ENCODE measurements around the gene SPANXN2. TPM values are rescaled to one million over a fixed set of nuclear protein-coding genes. Genes with fewer than 3 reads are reported as not detected.
"Not testable (repeated sequence)": the region's sequence is repeated elsewhere in the genome, so short reads cannot be mapped to it uniquely, and the experiment has no call there.

The SPANXN2 gene, protein sequence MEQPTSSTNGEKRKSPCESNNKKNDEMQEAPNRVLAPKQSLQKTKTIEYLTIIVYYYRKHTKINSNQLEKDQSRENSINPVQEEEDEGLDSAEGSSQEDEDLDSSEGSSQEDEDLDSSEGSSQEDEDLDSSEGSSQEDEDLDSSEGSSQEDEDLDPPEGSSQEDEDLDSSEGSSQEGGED
- total RNA-seq (not detected), total RNA-seq (0 reads per million in 29 experiments)
- total RNA-seq (2013): not detected

DNA sequence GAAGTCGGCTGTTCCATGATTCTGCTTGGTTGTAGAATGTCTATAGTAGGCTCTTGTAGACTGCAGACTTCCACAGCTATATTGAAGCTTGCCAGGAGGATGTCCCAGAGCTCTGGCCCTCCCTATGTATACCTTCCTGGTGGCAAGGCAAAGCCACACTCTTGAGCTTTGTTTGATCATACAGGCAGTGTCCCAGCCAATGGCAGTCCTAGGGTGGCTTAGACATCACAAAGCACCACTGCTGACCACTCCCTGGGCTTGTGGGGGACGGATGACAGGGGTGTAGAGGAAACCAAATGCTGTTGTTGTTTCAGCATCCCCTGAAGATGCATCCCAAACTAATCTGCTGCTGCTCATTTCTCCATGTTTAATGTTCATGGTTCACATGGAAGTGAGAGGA is at the start of gene SPANXN2:
Gene SPANXN2 (minus strand): TSS at position 101 of the 400 bp plus-strand sequence. CDS start 84 bp downstream, at position 17.
- peaks cover 0 to 22% of the 10 kb centered on the region in 2 donors for H3K27me3 Mint-ChIP-seq
- H3K4me1 Mint-ChIP-seq; H3K4me3 ChIP-seq (ENCODE audit: control insufficient read depth in 1 of 2, extremely low read depth in 1 of 2, low read length in 1 of 2); CTCF ChIA-PET; H3K27ac Mint-ChIP-seq; ATAC-seq (replicated peaks in 1 of 4); H3K4me1 ChIP-seq (ENCODE audit: control insufficient read depth in 1 of 2, extremely low read depth in 1 of 2, insufficient read depth in 2 of 2, low read length in 2 of 2); H3K36me3 ChIP-seq (ENCODE audit: control insufficient read depth in 2 of 2, extremely low read depth in 1 of 2, insufficient read depth in 1 of 2, low read length in 1 of 2); DNase-seq; H3K27ac ChIP-seq (ENCODE audit: low read length); H3K36me3 Mint-ChIP-seq; H3K4me3 Mint-ChIP-seq; H3K9me3 ChIP-seq; H3K27me3 ChIP-seq (replicated peaks in 1 of 2; ENCODE audit: control insufficient read depth in 2 of 2, extremely low read depth in 1 of 2, insufficient read depth in 2 of 2, low read length in 1 of 2); POLR2A ChIA-PET: not testable (repeated sequence)
- peaks cover 0 to 22% (median 9%) of the 10 kb centered on the region in 3 donors for H3K9me3 Mint-ChIP-seq
- no CpG with 5 or more reads among the region's 2 CpGs for WGBS (ENCODE audit: insufficient coverage)

GRCh38 chrX:143768976-143769375 is 48.4 kb upstream of the SPANXN2 start:
- H3K4me3 ChIP-seq (ENCODE audit: control insufficient read depth in 1 of 2, extremely low read depth in 1 of 2, low read length in 1 of 2): no peak overlapping the region
- H3K27me3 ChIP-seq (replicated peaks in 1 of 2; ENCODE audit: control insufficient read depth in 2 of 2, extremely low read depth in 1 of 2, insufficient read depth in 2 of 2, low read length in 1 of 2): no peaks in the 10 kb centered on the region
- Mint-ChIP-seq H3K4me1 (no peaks in the 10 kb centered on the region), H3K27ac (no peak overlapping the region), H3K27me3 (peaks cover 0 to 18% of the 10 kb centered on the region in 2 donors), H3K4me3 (no peak overlapping the region), H3K36me3 (no peaks in the 10 kb centered on the region), H3K9me3 (peaks cover 3 to 8% (median 6%) of the 10 kb centered on the region in 3 donors)
- DNase-seq: no peak
- no peak for ATAC-seq (replicated peaks in 1 of 4)
- no peaks in the 10 kb centered on the region for H3K4me1 ChIP-seq (ENCODE audit: control insufficient read depth in 1 of 2, extremely low read depth in 1 of 2, insufficient read depth in 2 of 2, low read length in 2 of 2)
- ChIA-PET CTCF (no interaction called here), POLR2A (no interaction called here)
- WGBS (ENCODE audit: insufficient coverage): no CpG with 5 or more reads among the region's 3 CpGs
- no peaks in the 10 kb centered on the region for H3K36me3 ChIP-seq (ENCODE audit: control insufficient read depth in 2 of 2, extremely low read depth in 1 of 2, insufficient read depth in 1 of 2, low read length in 1 of 2)
- no peaks in the 10 kb centered on the region for H3K9me3 ChIP-seq
- no peak overlapping the region for H3K27ac ChIP-seq (ENCODE audit: low read length)

- H3K4me1 ChIP-seq (ENCODE audit: control insufficient read depth in 1 of 2, extremely low read depth in 1 of 2, insufficient read depth in 2 of 2, low read length in 2 of 2); DNase-seq; H3K36me3 ChIP-seq (ENCODE audit: control insufficient read depth in 2 of 2, extremely low read depth in 1 of 2, insufficient read depth in 1 of 2, low read length in 1 of 2); H3K4me1 Mint-ChIP-seq; H3K4me3 ChIP-seq (ENCODE audit: control insufficient read depth in 1 of 2, extremely low read depth in 1 of 2, low read length in 1 of 2); H3K27ac Mint-ChIP-seq; ATAC-seq (replicated peaks in 1 of 4); CTCF ChIA-PET; H3K9me3 ChIP-seq; H3K36me3 Mint-ChIP-seq; H3K27me3 ChIP-seq (replicated peaks in 1 of 2; ENCODE audit: control insufficient read depth in 2 of 2, extremely low read depth in 1 of 2, insufficient read depth in 2 of 2, low read length in 1 of 2); POLR2A ChIA-PET; H3K4me3 Mint-ChIP-seq; H3K9me3 Mint-ChIP-seq; H3K27ac ChIP-seq (ENCODE audit: low read length): not testable (repeated sequence)
- H3K27me3 Mint-ChIP-seq: peaks cover 0 to 14% of the 10 kb centered on the region in 2 donors
- WGBS (ENCODE audit: insufficient coverage): 86% methylated on average over 4 of the region's 12 CpGs
These were observed 47.2 kb upstream of the SPANXN2 start for GRCh38 chrX:143767789-143768188.

DNA sequence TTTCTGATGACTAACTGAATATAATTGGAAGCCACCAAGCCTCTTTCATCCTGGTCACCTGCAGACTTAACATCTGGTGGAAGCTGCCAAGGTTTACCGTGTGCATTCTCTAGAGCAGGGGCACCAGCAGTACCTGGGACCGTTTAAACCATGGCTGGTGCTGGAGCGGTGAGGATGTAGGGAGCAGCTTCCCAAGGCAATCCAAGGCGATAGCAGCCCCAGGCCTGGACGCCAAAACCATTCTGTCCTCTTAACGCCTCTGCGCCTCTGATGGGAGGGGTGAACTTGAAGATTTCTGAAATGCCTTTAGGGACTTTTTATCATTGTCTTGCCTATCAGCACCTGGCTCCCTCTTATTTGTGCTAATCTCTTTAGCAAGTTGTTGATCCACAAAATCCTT is 37.3 kb upstream of the SPANXN2 start:
- ATAC-seq (replicated peaks in 1 of 4) (no peak), DNase-seq (no peak)
- H3K9me3 ChIP-seq: no peaks in the 10 kb centered on the region
- H3K27me3 Mint-ChIP-seq: no peaks in the 10 kb centered on the region
- no peaks in the 10 kb centered on the region for H3K4me1 Mint-ChIP-seq
- H3K4me3 Mint-ChIP-seq: no peak overlapping the region
- 80% methylated on average over 3 of the region's 7 CpGs for WGBS (ENCODE audit: insufficient coverage)
- no peak overlapping the region for H3K27ac Mint-ChIP-seq
- no peaks in the 10 kb centered on the region for H3K36me3 ChIP-seq (ENCODE audit: control insufficient read depth in 2 of 2, extremely low read depth in 1 of 2, insufficient read depth in 1 of 2, low read length in 1 of 2)
- ChIA-PET CTCF (no interaction called here), POLR2A (no interaction called here)
- H3K27me3 ChIP-seq (replicated peaks in 1 of 2; ENCODE audit: control insufficient read depth in 2 of 2, extremely low read depth in 1 of 2, insufficient read depth in 2 of 2, low read length in 1 of 2): no peaks in the 10 kb centered on the region
- no peak overlapping the region for H3K4me3 ChIP-seq (ENCODE audit: control insufficient read depth in 1 of 2, extremely low read depth in 1 of 2, low read length in 1 of 2)
- peaks cover 0 to 8% (median 0%) of the 10 kb centered on the region in 3 donors for H3K9me3 Mint-ChIP-seq
- H3K36me3 Mint-ChIP-seq: no peaks in the 10 kb centered on the region
- no peaks in the 10 kb centered on the region for H3K4me1 ChIP-seq (ENCODE audit: control insufficient read depth in 1 of 2, extremely low read depth in 1 of 2, insufficient read depth in 2 of 2, low read length in 2 of 2)
- no peak overlapping the region for H3K27ac ChIP-seq (ENCODE audit: low read length)

DNA sequence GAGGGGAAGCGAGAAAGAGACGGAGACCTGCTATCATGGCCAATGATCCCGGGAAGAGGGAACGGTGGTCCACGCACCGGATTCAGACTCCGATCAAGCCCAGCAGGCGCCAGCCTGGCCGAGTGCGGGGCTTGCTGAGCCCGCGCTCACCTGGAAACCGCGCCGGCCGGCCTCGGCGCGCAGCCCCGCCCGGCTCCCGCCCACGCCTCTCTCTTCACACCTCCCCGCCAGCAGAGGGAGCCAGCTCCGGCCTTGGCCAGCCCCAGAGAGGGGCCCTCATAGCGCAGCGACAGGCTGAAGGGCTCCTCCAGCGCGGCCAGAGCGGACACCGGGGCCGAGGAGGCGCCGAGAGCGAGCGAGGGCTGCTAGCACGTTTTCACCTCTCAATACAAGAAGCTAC is 36.8 kb upstream of the SPANXN2 start:
- no peaks in the 10 kb centered on the region for H3K36me3 Mint-ChIP-seq
- Histone ChIP-seq H3K27ac (ENCODE audit: low read length) (no peak overlapping the region), H3K9me3 (no peaks in the 10 kb centered on the region), H3K4me3 (ENCODE audit: control insufficient read depth in 1 of 2, extremely low read depth in 1 of 2, low read length in 1 of 2) (no peak overlapping the region), H3K27me3 (replicated peaks in 1 of 2; ENCODE audit: control insufficient read depth in 2 of 2, extremely low read depth in 1 of 2, insufficient read depth in 2 of 2, low read length in 1 of 2) (no peaks in the 10 kb centered on the region), H3K36me3 (ENCODE audit: control insufficient read depth in 2 of 2, extremely low read depth in 1 of 2, insufficient read depth in 1 of 2, low read length in 1 of 2) (no peaks in the 10 kb centered on the region), H3K4me1 (ENCODE audit: control insufficient read depth in 1 of 2, extremely low read depth in 1 of 2, insufficient read depth in 2 of 2, low read length in 2 of 2) (no peaks in the 10 kb centered on the region)
- WGBS (ENCODE audit: insufficient coverage): 95% methylated on average over 17 of the region's 37 CpGs
- no peak overlapping the region for H3K27ac Mint-ChIP-seq
- no peak overlapping the region for H3K4me3 Mint-ChIP-seq
- DNase-seq (no peak), ATAC-seq (replicated peaks in 1 of 4) (no peak)
- ChIA-PET CTCF (no interaction called here), POLR2A (no interaction called here)
- peaks cover 0 to 10% (median 0%) of the 10 kb centered on the region in 3 donors for H3K9me3 Mint-ChIP-seq
- H3K4me1 Mint-ChIP-seq: no peaks in the 10 kb centered on the region
- no peaks in the 10 kb centered on the region for H3K27me3 Mint-ChIP-seq

- Histone ChIP-seq H3K27ac (ENCODE audit: low read length) (no peak overlapping the region), H3K4me1 (ENCODE audit: control insufficient read depth in 1 of 2, extremely low read depth in 1 of 2, insufficient read depth in 2 of 2, low read length in 2 of 2) (no peaks in the 10 kb centered on the region), H3K4me3 (ENCODE audit: control insufficient read depth in 1 of 2, extremely low read depth in 1 of 2, low read length in 1 of 2) (no peak overlapping the region), H3K36me3 (ENCODE audit: control insufficient read depth in 2 of 2, extremely low read depth in 1 of 2, insufficient read depth in 1 of 2, low read length in 1 of 2) (no peaks in the 10 kb centered on the region), H3K27me3 (replicated peaks in 1 of 2; ENCODE audit: control insufficient read depth in 2 of 2, extremely low read depth in 1 of 2, insufficient read depth in 2 of 2, low read length in 1 of 2) (no peaks in the 10 kb centered on the region), H3K9me3 (peaks cover 2% of the 10 kb centered on the region)
- DNase-seq (no peak), ATAC-seq (replicated peaks in 1 of 4) (no peak)
- Mint-ChIP-seq H3K27ac (no peak overlapping the region), H3K4me1 (no peaks in the 10 kb centered on the region), H3K36me3 (no peaks in the 10 kb centered on the region), H3K4me3 (no peak overlapping the region), H3K27me3 (no peaks in the 10 kb centered on the region), H3K9me3 (peaks cover 0 to 9% (median 4%) of the 10 kb centered on the region in 3 donors)
- 42% methylated on average over 2 of the region's 3 CpGs for WGBS (ENCODE audit: insufficient coverage)
- CTCF ChIA-PET: no interaction called here
- POLR2A ChIA-PET: no interaction called here
These were observed 33.6 kb upstream of the SPANXN2 start for GRCh38 chrX:143754183-143754582.

GRCh38 chrX:143733866-143734265 is 13.3 kb upstream of the SPANXN2 start:
- Histone ChIP-seq H3K4me1 (ENCODE audit: control insufficient read depth in 1 of 2, extremely low read depth in 1 of 2, insufficient read depth in 2 of 2, low read length in 2 of 2) (no peaks in the 10 kb centered on the region), H3K36me3 (ENCODE audit: control insufficient read depth in 2 of 2, extremely low read depth in 1 of 2, insufficient read depth in 1 of 2, low read length in 1 of 2) (no peaks in the 10 kb centered on the region), H3K4me3 (ENCODE audit: control insufficient read depth in 1 of 2, extremely low read depth in 1 of 2, low read length in 1 of 2) (no peak overlapping the region), H3K9me3 (no peaks in the 10 kb centered on the region), H3K27me3 (replicated peaks in 1 of 2; ENCODE audit: control insufficient read depth in 2 of 2, extremely low read depth in 1 of 2, insufficient read depth in 2 of 2, low read length in 1 of 2) (no peaks in the 10 kb centered on the region), H3K27ac (ENCODE audit: low read length) (no peak overlapping the region)
- H3K27ac Mint-ChIP-seq: no peak overlapping the region
- H3K9me3 Mint-ChIP-seq: peaks cover 0 to 9% (median 3%) of the 10 kb centered on the region in 3 donors
- DNase-seq: no peak
- no peaks in the 10 kb centered on the region for H3K4me1 Mint-ChIP-seq
- POLR2A ChIA-PET: no interaction called here
- no peak overlapping the region for H3K4me3 Mint-ChIP-seq
- H3K36me3 Mint-ChIP-seq: no peaks in the 10 kb centered on the region
- ATAC-seq (replicated peaks in 1 of 4): no peak
- CTCF ChIA-PET: no interaction called here
- peaks cover 0 to 3% of the 10 kb centered on the region in 2 donors for H3K27me3 Mint-ChIP-seq
